Smooth muscle cell (in vitro differentiated cells): Measurements from ENCODE around the gene SPTLC3. TPM values are rescaled to one million over a fixed set of nuclear protein-coding genes. Genes with fewer than 3 reads are reported as not detected.

Source experiments
- DNase-seq: peaks from one replicate; lab custom pipeline; 2025; ENCODE audit not compliant: unreplicated experiment; lab: John Stamatoyannopoulos, UW
- H2AFZ ChIP-seq: fragments of 200-600 bp; sonication (generic); 2 replicates; pipeline ENCODE4 v1.6.0; 2016; ENCODE audit warnings: antibody characterized with exemption, low read depth, mild to moderate bottlenecking
- H3F3A ChIP-seq: fragments of 200-600 bp; sonication (generic); 2 replicates; pipeline ENCODE4 v1.6.0; 2017; ENCODE audit warnings: antibody characterized with exemption, low read depth
- H3K27ac ChIP-seq: fragments of 200-600 bp; sonication (generic); 2 replicates; pipeline ENCODE4 v1.5.1; 2016; ENCODE audit warnings: low read depth, mild to moderate bottlenecking
- H3K27me3 ChIP-seq: fragments of 200-600 bp; sonication (generic); 2 replicates; pipeline ENCODE4 v1.6.1; 2016; ENCODE audit warnings: low read depth, mild to moderate bottlenecking
- H3K36me3 ChIP-seq: fragments of 200-600 bp; sonication (generic); 2 replicates; pipeline ENCODE4 v1.5.1; 2016; ENCODE audit warnings: low read depth
- H3K4me1 ChIP-seq: fragments of 200-600 bp; sonication (generic); 2 replicates; pipeline ENCODE4 v1.5.1; 2016; ENCODE audit warnings: low read depth
- H3K4me2 ChIP-seq: fragments of 200-600 bp; sonication (generic); 2 replicates; pipeline ENCODE4 v1.6.0; 2016; ENCODE audit warnings: mild to moderate bottlenecking
- H3K4me3 ChIP-seq: fragments of 200-600 bp; sonication (generic); 2 replicates; pipeline ENCODE4 v1.5.1; 2016; ENCODE audit warnings: mild to moderate bottlenecking
- H3K79me2 ChIP-seq: fragments of 200-600 bp; sonication (generic); 2 replicates; pipeline ENCODE4 v1.6.0; 2016; ENCODE audit warnings: low read depth, mild to moderate bottlenecking
- H3K9ac ChIP-seq: fragments of 200-600 bp; sonication (generic); 2 replicates; pipeline ENCODE4 v1.6.0; 2016; ENCODE audit warnings: low read depth
- H3K9me3 ChIP-seq: fragments of 200-600 bp; sonication (generic); replicated peaks from 2 replicates; pipeline ENCODE4 v1.5.1; 2016; ENCODE audit warnings: low read depth
- H4K20me1 ChIP-seq: fragments of 200-600 bp; sonication (generic); 2 replicates; pipeline ENCODE4 v1.6.0; 2016; ENCODE audit warnings: low read depth
- CTCF ChIP-seq: fragments of 200-600 bp; sonication (generic); IDR thresholded peaks from 2 replicates; pipeline ENCODE4 v1.5.1; 2017; ENCODE audit warnings: borderline replicate concordance, mild to moderate bottlenecking, antibody characterized with exemption; ENCODE audit not compliant: insufficient read depth, poor library complexity, severe bottlenecking
- WGBS: methylation state at CpG from one replicate; pipeline ENCODE4 v1.1.7; 2016; ENCODE audit warnings: low lambda C conversion rate; 5-methylcytosine and 5-hydroxymethylcytosine counted together
- polyA plus RNA-seq: library from polyadenylated mRNA; unstranded; fragments of >200 nt; fragmentation: Nextera tagmentation; extraction: Ambion mirVana; gene quantifications from 2 replicates; pipeline ENCODE4 v1.2.1, GENCODE V29; 2016
- total RNA-seq: library from RNA; depleted of rRNA; stranded (reverse); fragments of >200 nt; gene quantifications from 2 replicates; pipeline ENCODE4 v1.2.3, GENCODE V29; 2014

Gene SPTLC3
- total and polyA plus RNA-seq, 2 experiments from 2014 or later: 2.5 to 34.9 TPM

GRCh38 chr20:13174402-13174801 lies 165.6 kb downstream of the SPTLC3 start:
- 95% methylated on average over 9 of the region's 9 CpGs for WGBS
- DNase-seq: no peak
- Histone ChIP-seq H3K36me3 (no peaks in the 10 kb centered on the region), H3K9ac (no peak overlapping the region), H3K27ac (no peak overlapping the region), H3K4me1 (no peaks in the 10 kb centered on the region), H3F3A (no peaks in the 10 kb centered on the region), H2AFZ (no peak overlapping the region), H3K79me2 (no peaks in the 10 kb centered on the region), H3K4me3 (no peak overlapping the region), H3K27me3 (no peaks in the 10 kb centered on the region), H4K20me1 (no peaks in the 10 kb centered on the region), H3K9me3 (peaks cover 5% of the 10 kb centered on the region), H3K4me2 (no peak overlapping the region)
- TF ChIP-seq CTCF: no peak

- Histone ChIP-seq H3K27me3 (no peaks in the 10 kb centered on the region), H3K4me2 (no peak overlapping the region), H3K9ac (no peak overlapping the region), H3K79me2 (no peaks in the 10 kb centered on the region), H3K4me3 (no peak overlapping the region), H4K20me1 (no peaks in the 10 kb centered on the region), H2AFZ (no peak overlapping the region), H3K4me1 (no peaks in the 10 kb centered on the region), H3K36me3 (no peaks in the 10 kb centered on the region), H3F3A (no peaks in the 10 kb centered on the region), H3K27ac (no peak overlapping the region), H3K9me3 (peaks cover 5% of the 10 kb centered on the region)
- 74% methylated on average over 7 of the region's 7 CpGs for WGBS
- DNase-seq: no peak
- TF ChIP-seq CTCF: no peak
Measured at GRCh38 chr20:13180986-13181889, 172.5 kb downstream of the SPTLC3 start.

- Histone ChIP-seq H3K27ac (no peak overlapping the region), H3K79me2 (no peaks in the 10 kb centered on the region), H3K4me2 (no peak overlapping the region), H3K4me1 (no peaks in the 10 kb centered on the region), H3K36me3 (no peaks in the 10 kb centered on the region), H3K9ac (no peak overlapping the region), H3K4me3 (no peak overlapping the region), H2AFZ (no peak overlapping the region), H4K20me1 (no peaks in the 10 kb centered on the region), H3F3A (no peaks in the 10 kb centered on the region), H3K9me3 (no peaks in the 10 kb centered on the region), H3K27me3 (no peaks in the 10 kb centered on the region)
- no peak for TF ChIP-seq CTCF
- DNase-seq: no peak
- 41% methylated on average over 1 of the region's 1 CpG for WGBS
Measured at GRCh38 chr20:13183005-13183404, 174.2 kb downstream of the SPTLC3 start.
